Right lobe of liver (tissue), 4 donors: ENCODE results near the gene GPR25.

Experiments used
- POLR2A ChIP-seq: fragments of 450-650 bp; IDR thresholded peaks from one replicate; pipeline ENCODE4 v1.6.1; 2017; ENCODE audit warnings: antibody characterized with exemption, mild to moderate bottlenecking
- TF ChIP-seq, protein P1 (sequence below), 4 donors: fragments of 200-600 bp in 3 of 4; fragments of 450-650 bp in 1 of 4; IDR thresholded peaks; one replicate each; pipeline versions ENCODE4 v1.5.1 to v1.8.0; 2016 to 2022; ENCODE audit warnings: antibody characterized with exemption in 4 of 4, mild to moderate bottlenecking in 2 of 4
- donor health status: DM: no; HTN: no; CAD: no.
- donor health status: DM: no; HTN: no; CAD: no.
- donor health status: DM: no; HTN: yes; CAD: no.

DNA sequence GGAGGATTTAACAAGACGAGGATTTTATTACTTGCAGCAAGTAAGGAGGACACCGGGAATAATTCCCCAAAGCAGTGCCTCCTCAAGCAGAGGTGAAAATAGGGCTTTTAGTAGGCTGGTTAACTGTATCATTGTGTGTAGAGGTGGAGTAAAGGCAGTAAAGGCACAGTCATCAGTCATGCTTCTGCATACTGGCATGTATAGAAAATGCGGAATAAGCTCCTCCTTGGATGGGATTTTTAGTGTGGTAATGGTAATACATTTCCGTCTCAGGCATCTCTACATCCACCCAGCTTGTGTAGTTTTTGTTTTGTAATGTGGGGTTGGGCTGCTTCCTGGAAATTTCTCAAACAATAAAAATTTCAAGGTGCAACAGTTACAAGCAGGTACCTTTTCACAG, 27.4 kb upstream of the GPR25 start:
- TF ChIP-seq, protein P1, sequence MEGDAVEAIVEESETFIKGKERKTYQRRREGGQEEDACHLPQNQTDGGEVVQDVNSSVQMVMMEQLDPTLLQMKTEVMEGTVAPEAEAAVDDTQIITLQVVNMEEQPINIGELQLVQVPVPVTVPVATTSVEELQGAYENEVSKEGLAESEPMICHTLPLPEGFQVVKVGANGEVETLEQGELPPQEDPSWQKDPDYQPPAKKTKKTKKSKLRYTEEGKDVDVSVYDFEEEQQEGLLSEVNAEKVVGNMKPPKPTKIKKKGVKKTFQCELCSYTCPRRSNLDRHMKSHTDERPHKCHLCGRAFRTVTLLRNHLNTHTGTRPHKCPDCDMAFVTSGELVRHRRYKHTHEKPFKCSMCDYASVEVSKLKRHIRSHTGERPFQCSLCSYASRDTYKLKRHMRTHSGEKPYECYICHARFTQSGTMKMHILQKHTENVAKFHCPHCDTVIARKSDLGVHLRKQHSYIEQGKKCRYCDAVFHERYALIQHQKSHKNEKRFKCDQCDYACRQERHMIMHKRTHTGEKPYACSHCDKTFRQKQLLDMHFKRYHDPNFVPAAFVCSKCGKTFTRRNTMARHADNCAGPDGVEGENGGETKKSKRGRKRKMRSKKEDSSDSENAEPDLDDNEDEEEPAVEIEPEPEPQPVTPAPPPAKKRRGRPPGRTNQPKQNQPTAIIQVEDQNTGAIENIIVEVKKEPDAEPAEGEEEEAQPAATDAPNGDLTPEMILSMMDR (IDR thresholded peaks at IDR 0.05), result no peak
- no peak for TF ChIP-seq POLR2A
